Stomach smooth muscle (tissue), 2 donors: ENCODE data around the gene CFAP53.

Experiments used
- H3K27ac ChIP-seq: one replicate; pipeline ENCODE4 v1.7.0; 2013; ENCODE audit warnings: mild to moderate bottlenecking, low read length, inconsistent platforms
- H3K27me3 ChIP-seq, 2 donors: one replicate each; pipeline ENCODE4 v1.7.0; 2013; ENCODE audit warnings: low read length in 2 of 2; ENCODE audit not compliant: insufficient read depth in 2 of 2, control insufficient read depth in 1 of 2
- H3K36me3 ChIP-seq, 2 donors: one replicate each; pipeline ENCODE4 v1.7.0; 2013; ENCODE audit warnings: low read length in 2 of 2; ENCODE audit not compliant: control insufficient read depth in 2 of 2, insufficient read depth in 2 of 2
- H3K4me1 ChIP-seq: one replicate; pipeline ENCODE4 v1.7.0; 2013; ENCODE audit warnings: low read length; ENCODE audit not compliant: control insufficient read depth, insufficient read depth
- H3K4me3 ChIP-seq, 2 donors: one replicate each; pipeline ENCODE4 v1.7.0; 2013; ENCODE audit warnings: low read length in 2 of 2
- H3K9ac ChIP-seq, 2 donors: one replicate each; pipeline ENCODE4 v1.7.0; 2013; ENCODE audit warnings: low read length in 2 of 2, mild to moderate bottlenecking in 1 of 2
- H3K9me3 ChIP-seq, 2 donors: one replicate each; pipeline ENCODE4 v1.7.0; 2013; ENCODE audit warnings: low read length in 2 of 2; ENCODE audit not compliant: control insufficient read depth in 2 of 2
- donor health status: healthy.
- donor health status: Pancreatic carcinoma.

Gene CFAP53

GRCh38 chr18:50207722-50208121 is 58.6 kb downstream of the CFAP53 start:
- peaks cover 3% of the 10 kb centered on the region in 2 donors for H3K27me3 ChIP-seq
- H3K9me3 ChIP-seq: no peaks in the 10 kb centered on the region
- no peaks in the 10 kb centered on the region for H3K36me3 ChIP-seq

GRCh38 chr18:50203801-50204604 is 62.3 kb downstream of the CFAP53 start:
- Histone ChIP-seq H3K27me3 (peaks cover 3 to 6% of the 10 kb centered on the region in 2 donors), H3K4me3 (no peak overlapping the region), H3K4me1 (peaks cover 2% of the 10 kb centered on the region), H3K36me3 (no peaks in the 10 kb centered on the region), H3K9ac (no peak overlapping the region), H3K27ac (no peak overlapping the region), H3K9me3 (no peaks in the 10 kb centered on the region)

More at GRCh38 chr18:50207722-50208121, 58.6 kb downstream of the CFAP53 start:
- no peak overlapping the region for H3K4me3 ChIP-seq
- no peak overlapping the region for H3K27ac ChIP-seq
- H3K9ac ChIP-seq: no peak overlapping the region
- peaks cover under 1% of the 10 kb centered on the region for H3K4me1 ChIP-seq

GRCh38 chr18:50201476-50202018 is 64.7 kb downstream of the CFAP53 start:
- no peak overlapping the region for H3K27ac ChIP-seq
- H3K27me3 ChIP-seq: peaks cover 14 to 18% of the 10 kb centered on the region in 2 donors
- H3K4me1 ChIP-seq: peaks cover 2% of the 10 kb centered on the region
- H3K36me3 ChIP-seq: no peaks in the 10 kb centered on the region
- no peak overlapping the region for H3K4me3 ChIP-seq
- H3K9me3 ChIP-seq: no peaks in the 10 kb centered on the region
- H3K9ac ChIP-seq: no peak overlapping the region

GRCh38 chr18:50199921-50200320 is 66.4 kb downstream of the CFAP53 start:
- Histone ChIP-seq H3K27me3 (peaks cover 29 to 30% of the 10 kb centered on the region in 2 donors), H3K4me3 (no peak overlapping the region), H3K9ac (no peak overlapping the region), H3K27ac (no peak overlapping the region), H3K4me1 (peaks cover 2% of the 10 kb centered on the region), H3K36me3 (no peaks in the 10 kb centered on the region), H3K9me3 (no peaks in the 10 kb centered on the region)

- Histone ChIP-seq H3K9ac (no peak overlapping the region), H3K4me3 (no peak overlapping the region), H3K9me3 (no peaks in the 10 kb centered on the region), H3K27me3 (peaks cover 29 to 34% of the 10 kb centered on the region in 2 donors), H3K27ac (no peak overlapping the region), H3K36me3 (no peaks in the 10 kb centered on the region), H3K4me1 (peaks cover 6% of the 10 kb centered on the region)
Observed at GRCh38 chr18:50199346-50199855, 66.9 kb downstream of the CFAP53 start.

GRCh38 chr18:50196261-50196660 is 70.0 kb downstream of the CFAP53 start:
- Histone ChIP-seq H3K4me3 (no peak overlapping the region), H3K27me3 (peaks cover 42 to 56% of the 10 kb centered on the region in 2 donors), H3K9me3 (no peaks in the 10 kb centered on the region), H3K4me1 (peaks cover 8% of the 10 kb centered on the region), H3K9ac (no peak overlapping the region), H3K36me3 (no peaks in the 10 kb centered on the region), H3K27ac (no peak overlapping the region)

- Histone ChIP-seq H3K9ac (no peak overlapping the region), H3K4me3 (no peak overlapping the region), H3K27me3 (peaks cover 42 to 56% of the 10 kb centered on the region in 2 donors), H3K36me3 (no peaks in the 10 kb centered on the region), H3K9me3 (no peaks in the 10 kb centered on the region), H3K27ac (no peak overlapping the region), H3K4me1 (peaks cover 8% of the 10 kb centered on the region)
Observed at GRCh38 chr18:50195689-50196088, 70.6 kb downstream of the CFAP53 start.

GRCh38 chr18:50194631-50195532 is 71.4 kb downstream of the CFAP53 start, which contains the start of gene MYO5B:
Gene MYO5B, minus strand, starts transcription at chr18:50195147. Its CDS starts 354 bp downstream, at chr18:50194793.
- H3K4me3 ChIP-seq: peak within 1 kb of the TSS; percentile 34 to 65
- H3K4me1 ChIP-seq: peaks cover 8% of the 10 kb centered on the region
- H3K36me3 ChIP-seq: no peaks in the 10 kb centered on the region
- no peak within 1 kb of the TSS for H3K9ac ChIP-seq
- H3K27me3 ChIP-seq: peaks cover 42 to 56% of the 10 kb centered on the region in 2 donors
- H3K27ac ChIP-seq: no peak within 1 kb of the TSS
- H3K9me3 ChIP-seq: no peaks in the 10 kb centered on the region

- H3K27me3 ChIP-seq: peaks cover 39 to 56% of the 10 kb centered on the region in 2 donors
- peaks cover 8% of the 10 kb centered on the region for H3K4me1 ChIP-seq
- no peaks in the 10 kb centered on the region for H3K36me3 ChIP-seq
- H3K27ac ChIP-seq: no peak overlapping the region
- H3K4me3 ChIP-seq: peak overlapping the region; percentile 34 to 65
- H3K9me3 ChIP-seq: no peaks in the 10 kb centered on the region
- H3K9ac ChIP-seq: no peak overlapping the region
Observed at GRCh38 chr18:50193796-50194630, 72.3 kb downstream of the CFAP53 start.
